K562 treated with DMSO at 1 percent for 24 hours (cell line): ENCODE data around the gene ERBB4. TPM values are rescaled to one million over a fixed set of nuclear protein-coding genes. Genes with fewer than 3 reads are reported as not detected.

Experiments
- total RNA-seq: library from RNA; unstranded; fragments of 300-600 nt; gene quantifications from 2 replicates; pipeline ENCODE4 v1.2.3, GENCODE V29; 2022; ENCODE audit warnings: low read depth; ENCODE audit not compliant: insufficient read depth

Gene ERBB4
- total RNA-seq, result not detected in 2 replicates

DNA sequence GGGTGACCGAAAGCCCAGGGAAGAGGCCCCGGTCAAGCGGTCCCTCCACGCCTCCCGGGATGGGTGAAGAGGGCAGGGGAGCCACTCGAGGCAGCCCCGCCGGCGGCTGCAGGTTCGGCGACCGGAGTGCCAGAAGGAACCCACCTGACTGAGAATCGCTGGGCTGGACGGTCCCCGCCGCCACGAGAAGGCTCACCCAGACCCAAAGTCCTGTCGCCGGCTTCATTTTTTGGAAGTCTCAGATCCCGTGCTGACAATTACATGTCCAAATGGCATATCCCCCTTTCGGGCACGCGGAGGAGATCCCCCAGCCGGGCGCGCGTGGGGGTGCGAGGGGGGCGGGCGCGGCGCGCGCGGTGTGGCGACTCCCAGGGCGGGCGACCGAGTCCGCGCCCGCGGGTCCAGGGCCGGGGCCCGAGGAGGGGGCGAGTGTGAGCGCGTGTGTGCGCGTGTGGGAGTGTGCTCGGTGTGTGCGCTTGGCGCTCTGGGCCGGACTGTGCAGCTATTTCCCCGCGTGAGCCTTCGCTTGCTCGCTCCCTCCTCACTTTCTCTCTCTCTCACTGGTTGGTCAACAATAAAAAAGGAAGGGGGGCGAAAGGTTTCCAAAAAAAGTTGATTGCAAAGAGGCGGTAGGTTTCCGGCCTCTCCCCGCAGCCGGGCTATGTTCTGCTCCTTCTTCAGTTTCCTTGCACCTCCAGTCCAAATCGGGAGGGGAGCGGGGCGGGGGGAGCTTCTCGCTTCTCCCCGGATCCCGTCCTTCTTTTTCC lies at the start of gene ERBB4:
TSS of gene ERBB4 (minus strand) at position 498 of the 767 bp plus-strand sequence. CDS start at position 226, 272 bp downstream.

